Measurements from ENCODE around the gene EYA3. TPM values are rescaled to one million over a fixed set of nuclear protein-coding genes. Genes with fewer than 3 reads are reported as not detected.

EYA3 gene
- total RNA-seq, 1 donor from 2014 or later = 17.5 TPM

DNA sequence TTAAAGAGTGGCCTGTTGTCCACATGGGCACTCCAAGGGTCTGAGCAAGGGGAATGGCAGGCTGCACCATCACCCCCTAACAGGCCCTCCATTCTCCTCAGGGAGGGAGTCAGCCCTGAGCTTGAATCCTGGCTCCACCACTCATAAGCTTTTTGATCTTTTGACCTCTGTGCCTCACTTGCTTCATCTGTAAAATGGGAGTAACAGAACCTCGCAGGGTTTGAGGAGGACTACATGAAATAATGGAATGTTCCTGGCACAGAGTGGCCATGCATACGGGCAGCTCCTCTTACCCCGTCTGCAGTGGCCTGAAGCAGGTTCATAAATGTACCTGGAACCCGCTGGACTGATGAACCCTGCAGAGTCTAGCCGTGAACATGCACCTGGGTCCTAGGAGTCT is 130.8 kb downstream of the EYA3 start:
- H3K27me3 Mint-ChIP-seq (ENCODE audit: unreplicated experiment) = peaks cover 16% of the 10 kb centered on the region
- peaks cover 20% of the 10 kb centered on the region for H3K4me1 Mint-ChIP-seq (ENCODE audit: unreplicated experiment)
- H3K36me3 Mint-ChIP-seq (ENCODE audit: unreplicated experiment) = no peaks in the 10 kb centered on the region
- no peak overlapping the region for H3K4me3 Mint-ChIP-seq (ENCODE audit: unreplicated experiment)
- no peak for DNase-seq (ENCODE audit: extremely low spot score, unreplicated experiment)
- no peaks in the 10 kb centered on the region for H3K9me3 Mint-ChIP-seq (ENCODE audit: unreplicated experiment)
- TF ChIP-seq, protein P1, sequence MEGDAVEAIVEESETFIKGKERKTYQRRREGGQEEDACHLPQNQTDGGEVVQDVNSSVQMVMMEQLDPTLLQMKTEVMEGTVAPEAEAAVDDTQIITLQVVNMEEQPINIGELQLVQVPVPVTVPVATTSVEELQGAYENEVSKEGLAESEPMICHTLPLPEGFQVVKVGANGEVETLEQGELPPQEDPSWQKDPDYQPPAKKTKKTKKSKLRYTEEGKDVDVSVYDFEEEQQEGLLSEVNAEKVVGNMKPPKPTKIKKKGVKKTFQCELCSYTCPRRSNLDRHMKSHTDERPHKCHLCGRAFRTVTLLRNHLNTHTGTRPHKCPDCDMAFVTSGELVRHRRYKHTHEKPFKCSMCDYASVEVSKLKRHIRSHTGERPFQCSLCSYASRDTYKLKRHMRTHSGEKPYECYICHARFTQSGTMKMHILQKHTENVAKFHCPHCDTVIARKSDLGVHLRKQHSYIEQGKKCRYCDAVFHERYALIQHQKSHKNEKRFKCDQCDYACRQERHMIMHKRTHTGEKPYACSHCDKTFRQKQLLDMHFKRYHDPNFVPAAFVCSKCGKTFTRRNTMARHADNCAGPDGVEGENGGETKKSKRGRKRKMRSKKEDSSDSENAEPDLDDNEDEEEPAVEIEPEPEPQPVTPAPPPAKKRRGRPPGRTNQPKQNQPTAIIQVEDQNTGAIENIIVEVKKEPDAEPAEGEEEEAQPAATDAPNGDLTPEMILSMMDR (IDR thresholded peaks at IDR 0.05) = no peak
- H3K27ac Mint-ChIP-seq (ENCODE audit: unreplicated experiment) = no peak overlapping the region

DNA sequence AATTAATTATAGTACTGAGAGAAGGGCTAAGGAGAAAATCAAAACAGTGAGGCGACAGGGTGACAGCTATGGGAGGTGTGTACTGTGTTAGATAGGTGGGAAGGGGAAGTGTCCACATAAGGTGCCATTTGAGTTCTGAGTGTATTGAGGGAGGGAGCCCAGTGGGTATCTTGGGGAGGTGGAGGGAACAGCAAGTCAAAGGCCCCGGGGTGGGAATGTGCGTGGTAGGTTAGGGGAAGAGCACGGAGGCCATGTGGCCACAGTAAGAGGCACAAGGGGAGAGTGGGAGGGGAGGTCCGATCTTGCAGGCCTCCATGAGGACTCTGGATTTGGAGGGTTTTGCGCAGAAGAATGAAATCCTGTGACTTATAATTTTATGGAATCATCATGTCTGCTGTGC is 131.6 kb downstream of the EYA3 start:
- H3K4me3 Mint-ChIP-seq (ENCODE audit: unreplicated experiment) = no peak overlapping the region
- peaks cover 15% of the 10 kb centered on the region for H3K4me1 Mint-ChIP-seq (ENCODE audit: unreplicated experiment)
- no peak overlapping the region for H3K27ac Mint-ChIP-seq (ENCODE audit: unreplicated experiment)
- H3K27me3 Mint-ChIP-seq (ENCODE audit: unreplicated experiment) = peaks cover 16% of the 10 kb centered on the region
- H3K9me3 Mint-ChIP-seq (ENCODE audit: unreplicated experiment) = no peaks in the 10 kb centered on the region
- no peaks in the 10 kb centered on the region for H3K36me3 Mint-ChIP-seq (ENCODE audit: unreplicated experiment)
- no peak for DNase-seq (ENCODE audit: extremely low spot score, unreplicated experiment)
- TF ChIP-seq, protein P1 (IDR thresholded peaks at IDR 0.05) = no peak

DNA sequence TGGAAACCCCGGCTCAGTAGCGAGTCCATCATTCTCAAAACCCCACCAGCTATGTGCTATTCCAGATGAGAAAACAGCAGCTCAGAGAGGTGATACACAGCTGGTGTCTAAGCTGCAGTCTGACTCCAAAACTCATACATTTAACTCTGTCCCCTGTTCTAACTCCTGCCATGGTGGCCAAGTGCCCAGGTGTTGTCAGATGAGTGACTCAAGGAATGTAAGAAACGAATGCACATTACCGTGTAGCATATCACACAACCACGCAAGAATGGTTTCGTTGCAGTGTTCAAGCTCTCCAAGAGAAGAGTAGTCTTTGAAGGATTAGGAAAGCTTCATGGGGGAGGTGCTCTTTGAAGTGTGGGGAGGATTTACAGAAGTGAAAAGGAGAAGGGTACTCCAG is 133.3 kb downstream of the EYA3 start:
- Mint-ChIP-seq H3K27me3 (ENCODE audit: unreplicated experiment) (peaks cover 16% of the 10 kb centered on the region), H3K27ac (ENCODE audit: unreplicated experiment) (no peak overlapping the region), H3K36me3 (ENCODE audit: unreplicated experiment) (no peaks in the 10 kb centered on the region), H3K4me1 (ENCODE audit: unreplicated experiment) (peaks cover 4% of the 10 kb centered on the region), H3K4me3 (ENCODE audit: unreplicated experiment) (no peak overlapping the region), H3K9me3 (ENCODE audit: unreplicated experiment) (no peaks in the 10 kb centered on the region)
- no peak for DNase-seq (ENCODE audit: extremely low spot score, unreplicated experiment)
- TF ChIP-seq, protein P1 (IDR thresholded peaks at IDR 0.05) = no peak

DNA sequence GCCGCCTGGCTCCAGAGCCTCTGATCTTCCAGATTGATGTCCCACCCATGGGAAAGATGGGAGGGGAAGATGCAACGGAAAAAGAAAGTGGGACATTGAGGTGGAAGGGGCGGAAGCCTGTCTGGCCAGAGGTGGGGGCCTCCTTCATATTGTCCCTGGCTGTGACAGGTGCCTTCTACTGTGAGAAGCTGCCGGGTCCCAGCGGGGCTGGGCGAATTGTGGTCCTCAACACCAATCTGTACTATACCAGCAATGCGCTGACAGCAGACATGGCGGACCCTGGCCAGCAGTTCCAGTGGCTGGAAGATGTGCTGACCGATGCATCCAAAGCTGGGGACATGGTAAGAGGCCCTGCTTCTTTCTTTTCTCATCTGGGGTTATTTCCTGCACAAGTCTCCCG is 134.2 kb downstream of the EYA3 start:
- no peaks in the 10 kb centered on the region for H3K36me3 Mint-ChIP-seq (ENCODE audit: unreplicated experiment)
- TF ChIP-seq, protein P1 (IDR thresholded peaks at IDR 0.05) = no peak
- peaks cover 16% of the 10 kb centered on the region for H3K27me3 Mint-ChIP-seq (ENCODE audit: unreplicated experiment)
- DNase-seq (ENCODE audit: extremely low spot score, unreplicated experiment) = no peak
- no peak overlapping the region for H3K4me3 Mint-ChIP-seq (ENCODE audit: unreplicated experiment)
- H3K27ac Mint-ChIP-seq (ENCODE audit: unreplicated experiment) = no peak overlapping the region
- H3K9me3 Mint-ChIP-seq (ENCODE audit: unreplicated experiment) = no peaks in the 10 kb centered on the region
- H3K4me1 Mint-ChIP-seq (ENCODE audit: unreplicated experiment) = peaks cover 1% of the 10 kb centered on the region

DNA sequence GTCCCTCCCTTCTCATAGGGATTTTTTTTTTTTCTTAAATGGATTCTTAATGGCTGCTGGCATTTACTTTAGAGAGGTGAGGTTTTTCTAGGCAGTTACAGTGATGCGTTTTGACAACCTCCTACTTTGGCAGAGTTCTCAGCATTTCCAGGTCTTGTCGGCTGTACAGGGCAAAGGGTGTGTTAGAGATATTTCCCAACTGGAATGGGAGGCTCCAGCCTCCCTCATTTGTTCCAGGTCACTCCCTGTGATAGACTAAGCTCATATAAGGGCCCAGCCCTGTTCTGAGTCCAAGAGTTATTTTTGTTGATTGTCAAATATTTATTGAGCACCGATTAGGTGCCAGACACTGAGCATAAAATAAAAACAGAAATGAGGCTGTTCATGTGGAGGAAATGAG is 136.3 kb downstream of the EYA3 start:
- H3K27me3 Mint-ChIP-seq (ENCODE audit: unreplicated experiment) = peaks cover 14% of the 10 kb centered on the region
- H3K9me3 Mint-ChIP-seq (ENCODE audit: unreplicated experiment) = no peaks in the 10 kb centered on the region
- TF ChIP-seq, protein P1 (IDR thresholded peaks at IDR 0.05) = no peak
- no peak overlapping the region for H3K27ac Mint-ChIP-seq (ENCODE audit: unreplicated experiment)
- no peak overlapping the region for H3K4me3 Mint-ChIP-seq (ENCODE audit: unreplicated experiment)
- H3K4me1 Mint-ChIP-seq (ENCODE audit: unreplicated experiment) = no peaks in the 10 kb centered on the region
- no peak for DNase-seq (ENCODE audit: extremely low spot score, unreplicated experiment)
- no peaks in the 10 kb centered on the region for H3K36me3 Mint-ChIP-seq (ENCODE audit: unreplicated experiment)

Measured in osteocyte (in vitro differentiated cells).